HG02610 (cell line): ENCODE data around the gene PITHD1.
"Not testable (repeated sequence)": the region's sequence is repeated elsewhere in the genome, so short reads cannot be mapped to it uniquely, and the experiment has no call there.

ENCODE experiments used
- ATAC-seq: cut with Tn5 transposase; IDR thresholded peaks from one replicate; pipeline ENCODE4 v1.9.1; 2021; ENCODE audit warnings: mild to moderate bottlenecking, moderate library complexity; ENCODE audit not compliant: unreplicated experiment

The PITHD1 gene

DNA sequence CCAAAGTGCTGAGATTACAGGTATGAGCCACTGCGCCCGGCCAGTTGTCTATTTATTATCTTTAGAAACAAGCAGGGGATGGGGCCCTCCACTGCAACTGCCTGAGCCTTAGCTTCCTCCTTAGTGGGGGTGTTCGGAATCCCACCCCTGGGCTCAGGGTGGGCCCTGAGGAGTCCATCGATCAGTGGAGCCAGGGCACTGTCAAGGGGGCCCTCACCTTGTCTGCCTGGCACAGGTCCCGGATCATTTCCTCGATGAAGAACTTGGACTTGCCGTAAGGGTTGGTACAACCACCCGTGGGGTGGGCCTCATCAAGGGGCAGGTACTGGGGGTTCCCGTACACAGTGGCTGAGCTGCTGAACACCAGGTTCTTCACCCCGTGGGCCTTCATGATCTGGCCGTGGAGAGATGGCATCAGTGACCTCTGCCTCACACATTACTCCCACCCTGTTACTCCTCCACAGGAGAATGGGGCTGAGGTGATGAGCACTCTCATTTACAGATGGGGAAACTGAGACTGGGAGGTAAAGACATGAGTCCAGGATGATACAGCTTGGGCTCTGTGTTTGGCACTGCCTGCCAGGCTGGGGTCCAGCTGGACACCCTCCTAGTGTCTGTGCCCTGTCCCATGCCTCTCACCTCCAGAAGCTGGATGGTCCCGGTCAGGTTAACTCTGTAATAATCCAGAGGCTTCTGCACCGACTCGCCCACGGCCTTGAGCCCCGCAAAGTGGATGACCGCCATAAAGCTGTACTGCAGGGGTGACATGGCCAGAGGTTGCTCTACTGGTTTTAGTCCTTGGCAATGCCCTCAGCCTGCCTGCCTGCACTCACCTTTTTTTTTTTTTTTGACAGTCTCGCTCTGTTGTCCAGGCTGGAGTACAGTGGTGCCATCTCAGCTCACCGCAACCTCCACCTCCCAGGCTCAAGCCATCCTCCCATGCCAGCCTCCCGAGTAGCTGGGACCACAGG, 19.5 kb downstream of the PITHD1 start:
- ATAC-seq: no peak

DNA sequence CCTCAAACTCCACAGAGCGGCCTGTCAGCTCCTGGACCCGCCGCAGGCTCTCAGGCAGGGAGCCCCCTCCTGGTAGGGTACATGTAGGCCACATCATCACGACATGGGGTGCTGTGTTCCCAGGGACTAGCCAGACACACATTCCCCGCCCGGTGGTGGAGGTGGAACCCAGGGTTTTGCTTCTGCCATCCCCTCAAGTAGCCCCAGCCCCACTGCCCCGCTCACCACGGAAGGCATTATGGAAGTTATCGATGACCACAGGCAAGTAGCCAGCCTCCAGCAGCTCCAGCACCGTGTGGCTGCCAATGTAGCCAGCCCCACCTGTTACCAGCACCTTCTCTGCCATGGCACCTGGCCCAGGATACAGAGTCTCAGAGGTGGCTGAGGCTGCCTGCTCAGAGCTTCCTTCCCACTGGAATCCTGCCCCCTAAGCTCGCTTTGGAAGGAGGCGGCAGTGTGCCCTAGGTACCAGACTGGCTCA, 20.5 kb downstream of the PITHD1 start:
- no peak for ATAC-seq

- no peak for ATAC-seq
These were observed 21.0 kb downstream of the PITHD1 start for GRCh38 chr1:23799255-23799569.

DNA sequence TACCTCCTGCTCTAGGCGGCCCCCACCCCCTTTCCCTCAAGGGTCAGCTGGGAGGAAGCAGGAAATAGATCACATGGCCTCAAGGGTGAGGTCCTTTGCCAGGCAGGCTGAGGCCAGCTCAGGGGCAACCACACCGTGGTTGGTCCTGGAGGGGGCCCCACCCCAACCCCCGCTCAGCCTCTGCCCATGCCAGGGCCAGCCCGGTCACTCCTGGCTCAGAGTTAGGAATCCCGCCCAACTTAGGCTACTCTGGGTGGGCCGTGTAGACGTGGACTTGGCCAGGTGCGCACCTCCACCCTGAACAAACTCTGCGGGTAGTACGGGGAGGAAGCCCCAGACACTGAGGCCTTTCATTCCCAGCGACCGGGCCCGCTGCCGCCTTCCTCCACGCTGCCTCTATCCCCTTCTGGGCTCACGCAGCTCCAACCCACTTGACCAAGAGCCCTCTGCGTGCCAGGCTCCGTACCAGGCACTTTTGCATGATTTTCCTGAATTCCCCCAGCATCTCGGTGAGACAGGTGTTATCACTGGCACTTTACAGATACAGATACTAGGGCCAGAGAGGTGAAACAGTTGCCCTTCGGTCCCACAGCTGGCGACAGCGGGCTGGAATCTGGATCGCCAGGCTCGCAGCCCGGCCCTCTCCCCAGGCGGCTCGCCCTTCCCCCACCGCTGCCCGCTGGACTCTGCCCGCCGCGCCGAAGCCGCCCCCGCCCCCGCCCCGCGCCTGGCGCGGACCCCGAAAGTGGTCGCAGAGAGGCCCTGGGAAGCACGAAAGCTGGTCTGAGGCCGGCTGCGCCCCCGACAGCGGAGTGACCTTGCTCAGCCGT, 21.6 kb downstream of the PITHD1 start:
- ATAC-seq: no peak

DNA sequence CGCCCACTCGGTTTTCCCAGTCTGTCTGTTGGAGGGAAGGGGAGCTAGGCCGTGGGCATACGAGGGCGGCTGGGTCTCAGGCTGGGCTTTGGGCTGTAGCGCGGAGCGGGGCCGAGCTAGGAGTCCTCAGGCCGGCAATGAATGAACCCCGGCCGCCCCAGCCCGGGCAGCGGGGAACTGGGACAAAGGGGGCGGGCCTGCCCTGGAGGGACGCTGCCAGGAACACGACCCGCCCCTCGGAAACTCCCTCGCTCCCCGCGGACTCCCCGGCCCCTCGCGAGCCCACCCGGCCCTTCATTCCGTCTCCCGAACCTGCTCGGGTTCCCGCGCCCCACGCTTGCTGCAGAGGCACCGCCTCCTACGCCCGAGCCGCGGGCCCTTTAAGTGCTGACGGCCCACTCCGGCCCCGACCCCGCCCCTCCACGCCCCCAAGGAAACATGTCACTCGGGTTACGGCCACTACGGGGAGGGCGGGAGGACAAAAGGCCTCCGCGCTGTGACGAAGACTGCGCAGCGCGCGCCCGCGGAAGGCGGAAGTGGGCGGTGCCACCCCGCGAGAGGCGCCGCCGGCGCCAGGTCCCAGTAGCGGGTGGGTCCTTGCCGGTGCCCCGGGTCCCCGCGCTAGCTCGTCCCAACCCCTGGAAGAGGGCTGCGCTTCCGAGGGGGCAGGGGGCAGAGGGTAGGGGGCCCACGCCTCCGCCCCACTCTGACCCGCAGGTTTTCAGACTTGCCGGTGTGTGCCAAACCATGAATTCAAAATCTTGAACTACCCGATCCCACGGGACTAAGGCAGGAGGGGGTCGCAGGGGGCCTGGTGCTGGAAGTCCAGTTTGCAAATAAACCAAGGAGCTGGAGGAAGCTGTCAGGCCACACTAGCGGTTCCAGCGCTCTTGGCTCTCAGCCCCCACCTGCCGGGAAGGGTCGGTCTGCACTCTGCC, 22.5 kb downstream of the PITHD1 start, which contains the start of gene GALE:
GALE (minus strand) TSS at position 355 of the 938 bp plus-strand sequence. CDS start 1,747 bp downstream, outside the sequence.
- ATAC-seq: peak; percentile 76

DNA sequence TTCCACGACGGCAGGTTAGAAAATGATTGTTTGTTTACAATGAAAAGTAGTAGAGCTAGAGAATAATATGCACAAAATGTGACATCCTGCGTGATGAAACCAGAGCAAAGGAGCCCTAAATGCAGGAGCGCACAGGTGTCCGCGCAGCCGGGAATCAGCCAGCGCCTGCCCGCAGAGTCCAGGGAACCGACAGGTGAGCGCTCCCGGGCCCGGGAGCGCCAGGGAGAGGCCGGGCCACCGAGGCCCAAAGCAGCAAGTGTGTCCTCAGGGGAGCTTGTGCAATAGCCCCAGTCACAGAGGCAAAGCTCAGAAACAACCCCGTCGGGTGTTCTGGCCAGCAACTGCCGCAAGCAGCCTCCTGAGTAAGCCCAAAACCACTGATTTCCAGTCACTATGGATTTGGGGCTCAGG, 23.1 kb downstream of the PITHD1 start:
- no peak for ATAC-seq

DNA sequence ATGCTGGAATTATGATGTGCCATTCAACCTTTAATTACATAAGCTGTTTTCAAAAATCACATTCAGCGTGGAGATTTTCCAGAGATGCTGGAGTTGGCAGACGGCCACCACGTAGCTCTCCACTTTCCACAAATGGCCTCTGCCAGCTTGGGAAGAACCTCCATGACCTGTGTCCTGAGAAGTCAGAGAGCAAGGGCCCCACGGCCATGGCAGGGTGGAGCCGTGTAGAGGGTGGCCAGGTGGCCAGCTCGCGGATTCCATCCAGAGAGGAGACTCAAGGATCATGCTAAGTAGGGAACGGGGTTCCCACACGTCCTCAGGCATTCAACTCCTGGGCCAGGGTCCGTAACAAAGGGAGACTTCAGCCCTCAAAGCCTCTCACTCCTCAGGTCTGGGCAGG, 23.7 kb downstream of the PITHD1 start:
- no peak for ATAC-seq

DNA sequence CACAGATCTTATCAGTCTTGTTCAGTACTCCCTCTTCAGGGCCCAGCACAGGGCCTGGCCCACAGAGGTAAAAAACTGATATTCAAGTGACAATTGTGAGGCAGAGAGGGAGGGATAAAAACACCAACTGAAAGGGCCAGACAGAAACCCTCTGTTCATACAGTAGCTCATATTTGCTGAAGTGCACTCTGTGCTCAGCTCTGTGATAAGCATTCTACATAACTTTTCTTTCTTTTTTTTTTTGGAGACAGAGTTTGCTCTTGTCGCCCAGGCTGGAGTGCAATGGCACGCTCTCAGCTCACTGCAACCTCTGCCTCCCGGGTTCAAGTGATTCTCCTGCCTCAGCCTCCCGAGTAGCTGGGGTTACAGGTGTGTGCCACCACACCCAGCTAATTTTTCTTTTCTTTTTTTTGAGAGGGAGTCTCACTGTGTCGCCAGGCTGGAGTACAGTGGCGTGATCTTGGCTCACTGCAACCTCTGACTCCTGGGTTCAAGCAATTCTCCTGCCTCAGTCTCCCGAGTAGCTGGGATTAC, 24.7 kb downstream of the PITHD1 start:
- not testable (repeated sequence) for ATAC-seq

- ATAC-seq: no peak
These were observed 25.5 kb downstream of the PITHD1 start for GRCh38 chr1:23803674-23804073.

DNA sequence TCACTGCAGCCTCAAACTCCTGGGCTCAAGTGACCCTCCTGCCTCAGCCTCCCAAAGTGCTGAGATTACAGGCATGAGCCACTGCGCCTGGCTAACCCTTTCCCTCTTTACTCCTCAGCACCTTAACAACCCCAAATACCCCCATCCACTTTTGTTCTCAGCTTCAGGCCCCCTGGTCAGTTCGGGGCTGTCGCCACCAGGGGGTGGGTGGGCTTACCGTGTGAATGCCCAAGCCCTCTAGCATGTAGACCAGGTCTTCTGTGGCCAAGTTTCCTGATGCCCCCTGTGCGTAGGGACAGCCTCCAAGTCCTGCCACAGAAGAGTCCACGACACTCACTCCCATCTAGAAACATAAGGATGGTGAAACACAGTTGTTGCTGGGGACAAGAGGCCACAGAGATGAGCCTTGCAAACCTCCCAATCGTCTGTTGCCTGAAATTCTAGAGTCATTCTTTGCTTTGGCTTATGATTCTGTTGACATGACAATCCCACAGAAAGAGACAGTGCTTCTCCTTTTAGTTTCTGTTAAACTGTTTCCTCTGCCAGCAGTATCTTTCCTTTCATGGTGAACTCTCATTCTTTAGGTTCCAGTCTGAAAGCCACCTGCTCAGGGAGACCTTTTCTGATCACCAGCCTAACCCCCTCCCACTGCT, 26.1 kb downstream of the PITHD1 start:
- no peak for ATAC-seq

DNA sequence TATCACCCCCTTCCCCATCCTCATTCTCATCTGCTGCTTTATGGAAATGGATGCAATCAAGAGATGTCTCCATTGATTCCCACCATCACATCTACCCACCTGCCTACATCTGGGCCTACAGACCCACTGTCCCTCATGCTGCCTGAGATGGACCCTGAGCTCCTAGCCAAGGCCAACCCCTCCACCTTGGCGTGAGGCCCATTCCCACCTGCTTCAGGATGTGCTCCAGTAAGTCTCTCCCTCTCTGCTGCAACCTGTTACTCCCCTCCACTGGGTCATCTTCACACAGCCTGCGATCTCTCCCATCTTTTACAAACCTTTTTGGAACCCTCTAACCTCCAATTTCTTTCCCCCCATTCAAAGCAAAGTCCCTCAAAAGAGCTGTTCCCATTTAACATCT, 26.8 kb downstream of the PITHD1 start:
- ATAC-seq: no peak

GRCh38 chr1:23806280-23806679, 28.1 kb downstream of the PITHD1 start:
- ATAC-seq: no peak

DNA sequence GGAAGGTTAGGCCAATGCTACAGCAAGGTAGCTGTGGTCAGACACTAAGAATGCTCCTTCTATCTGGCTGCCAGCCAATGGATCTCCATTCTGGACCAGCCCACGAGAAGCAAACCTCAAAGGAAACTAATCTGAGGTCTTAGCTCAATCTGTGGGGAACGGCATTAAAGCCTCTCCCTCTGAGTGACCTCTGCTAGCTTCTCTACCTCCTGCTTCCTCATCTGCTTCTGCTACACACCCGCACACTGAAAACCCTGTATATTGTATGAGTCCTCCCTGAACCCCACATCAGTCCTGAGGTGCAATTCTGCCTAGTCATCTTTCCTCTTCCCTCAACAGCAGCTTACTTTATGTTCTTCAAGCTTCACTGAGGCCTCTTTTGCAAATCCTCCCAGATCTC, 29.2 kb downstream of the PITHD1 start:
- no peak for ATAC-seq

DNA sequence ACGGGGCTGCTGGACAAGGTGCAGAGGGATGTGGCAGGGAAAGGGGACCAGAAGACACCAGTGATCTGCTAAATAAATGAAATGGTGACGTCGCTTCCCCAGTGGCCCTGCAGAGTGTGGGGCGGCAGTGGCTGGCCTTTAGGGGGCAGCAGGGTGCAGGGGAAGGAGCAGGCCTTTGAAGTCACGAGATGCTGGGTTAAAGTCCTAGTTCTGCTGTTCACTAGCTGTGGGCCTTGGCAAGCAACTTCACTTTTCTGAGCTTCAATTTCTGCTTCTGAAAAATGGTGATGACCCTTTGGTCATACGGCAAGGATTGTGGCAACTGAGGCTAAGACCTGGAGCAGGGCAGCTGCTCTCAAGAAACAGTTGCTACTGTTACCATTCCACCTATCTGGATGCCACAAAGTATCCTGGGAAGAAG, 31.5 kb downstream of the PITHD1 start:
- ATAC-seq: peak; percentile 62

GRCh38 chr1:23810818-23811540, 32.8 kb downstream of the PITHD1 start:
- ATAC-seq: no peak

- no peak for ATAC-seq
These were observed 35.8 kb downstream of the PITHD1 start for GRCh38 chr1:23814016-23814415.

DNA sequence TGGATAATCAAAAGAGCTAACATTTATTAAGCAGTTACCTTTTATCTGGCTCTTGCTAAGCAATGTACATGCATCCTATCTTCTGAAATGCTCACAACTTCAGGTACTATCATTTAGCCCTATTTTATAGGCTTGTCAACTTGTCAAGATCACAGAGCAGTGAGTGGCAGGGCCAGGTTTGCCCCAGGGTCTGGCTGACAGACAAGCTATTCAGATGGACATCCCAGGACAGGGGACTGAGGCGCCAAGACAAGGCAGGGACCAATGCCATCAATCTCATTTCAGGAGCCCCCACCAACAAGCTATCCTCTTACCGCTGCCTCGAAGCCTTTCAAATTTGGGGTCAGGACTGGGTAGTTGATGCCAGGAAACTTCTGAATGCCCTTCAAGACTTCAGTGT, 38.1 kb downstream of the PITHD1 start:
- no peak for ATAC-seq

- ATAC-seq: no peak
These were observed 38.7 kb downstream of the PITHD1 start for GRCh38 chr1:23816906-23817305.

DNA sequence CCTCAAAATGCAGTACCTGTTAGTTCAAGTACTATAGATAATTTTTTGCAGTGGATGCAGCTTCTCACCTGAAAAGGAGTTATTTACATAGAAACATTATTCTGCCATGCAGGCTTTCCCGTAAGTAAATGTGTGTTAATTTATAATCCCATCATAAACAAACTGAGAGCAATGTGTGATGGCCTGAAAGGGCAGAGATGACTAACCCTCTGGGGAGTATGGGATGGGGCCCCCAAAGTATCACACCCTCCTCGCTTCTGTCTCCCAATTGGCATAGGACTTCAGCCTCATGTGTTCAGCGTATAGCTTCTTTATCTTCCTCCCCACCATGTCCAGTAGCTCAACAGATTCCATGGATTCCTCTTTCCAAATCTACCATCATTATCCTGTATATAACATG, 39.4 kb downstream of the PITHD1 start:
- no peak for ATAC-seq
